Endothelial cell of umbilical vein (primary cell): ENCODE data around the gene C2CD5. TPM values are rescaled to one million over a fixed set of nuclear protein-coding genes. Genes with fewer than 3 reads are reported as not detected.

Source experiments
- BruUV-seq: library from RNA; stranded (reverse); fragments of 400-500 nt; replicated peaks from 2 replicates; lab custom pipeline; 2021; lab: Mats Ljungman, UMichigan
- CTCF ChIA-PET: fragments of 300-600, 350-600 bp; sonication (Branson Sonifier 250); formaldehyde crosslinking; loops from one replicate; lab custom pipeline; 2021; ENCODE audit warnings: antibody characterized with exemption, inconsistent platforms; lab: Charles Lee
- POLR2A ChIA-PET: fragments of 300-600, 350-600 bp; sonication (Branson Sonifier 250); formaldehyde crosslinking; loops from one replicate; lab custom pipeline; 2021; ENCODE audit warnings: antibody characterized with exemption, inconsistent platforms; lab: Charles Lee
- DNase-seq: peaks from one replicate; pipeline ENCODE4 v3.0.0-alpha.2; 2011; ENCODE audit warnings: low read depth, low spot score
- FAIRE-seq: peaks from 2 replicates; lab custom pipeline; 2011; peaks lifted over from hg19 to GRCh38; lab: Jason Lieb, UNC
- H2AFZ ChIP-seq: 2 replicates; pipeline ENCODE4 v1.6.0; 2012; ENCODE audit warnings: low read depth, low read length, control low read depth, inconsistent platforms
- H3K27ac ChIP-seq: 2 replicates; pipeline ENCODE4 v1.5.1; 2011; ENCODE audit warnings: low read depth, mild to moderate bottlenecking, control low read depth, low read length, moderate library complexity; ENCODE audit not compliant: insufficient read depth
- H3K27me3 ChIP-seq, 2 experiments: 2 replicates each; pipeline versions ENCODE4 v1.6.0 to v1.6.1; 2011; ENCODE audit warnings: low read length in 2 of 2, mixed read lengths in 1 of 2; ENCODE audit not compliant: control insufficient read depth in 2 of 2, insufficient read depth in 2 of 2
- H3K36me3 ChIP-seq, 2 experiments: 2 replicates in 1 of 2; 3 replicates in 1 of 2; pipeline ENCODE4 v1.5.1; 2011; ENCODE audit warnings: low read length in 2 of 2, mild to moderate bottlenecking in 1 of 2, moderate library complexity in 1 of 2; ENCODE audit not compliant: control insufficient read depth in 2 of 2, insufficient read depth in 2 of 2; ENCODE audit errors: extremely low read depth in 1 of 2
- H3K4me1 ChIP-seq: 3 replicates; pipeline ENCODE4 v1.5.1; 2011; ENCODE audit warnings: mild to moderate bottlenecking, low read length; ENCODE audit not compliant: control insufficient read depth, insufficient read depth; ENCODE audit errors: extremely low read depth
- H3K4me2 ChIP-seq: 2 replicates; pipeline ENCODE4 v1.6.1; 2011; ENCODE audit warnings: low read length, control low read depth, mixed read lengths; ENCODE audit not compliant: insufficient read depth
- H3K4me3 ChIP-seq, 3 experiments: fragments of 200-600 bp in 1 of 3; sonication (generic), shearing (Covaris generic) in 1 of 3; replicated peaks in 1 of 3; 2 replicates each; pipeline ENCODE4 v1.5.1; 2011 to 2016; ENCODE audit warnings: control low read depth in 3 of 3, low read length in 3 of 3, mild to moderate bottlenecking in 2 of 3, inconsistent platforms in 1 of 3, low read depth in 1 of 3, moderate library complexity in 1 of 3; ENCODE audit not compliant: insufficient read depth in 1 of 3
- H3K79me2 ChIP-seq: 2 replicates; pipeline ENCODE4 v1.6.0; 2012; ENCODE audit warnings: low read length, inconsistent platforms; ENCODE audit not compliant: control insufficient read depth, insufficient read depth
- H3K9ac ChIP-seq: replicated peaks from 2 replicates; pipeline ENCODE3; 2011; ENCODE audit warnings: low read length, control low read depth; ENCODE audit not compliant: insufficient read depth; ENCODE audit errors: extremely low read depth
- H3K9me1 ChIP-seq: replicated peaks from 3 replicates; pipeline ENCODE4 v1.6.0; 2011; ENCODE audit warnings: mild to moderate bottlenecking, low read length; ENCODE audit not compliant: control insufficient read depth, insufficient read depth; ENCODE audit errors: extremely low read depth
- H3K9me3 ChIP-seq: replicated peaks from 2 replicates; pipeline ENCODE4 v1.5.1; 2012; ENCODE audit warnings: low read length, inconsistent platforms; ENCODE audit not compliant: control insufficient read depth, insufficient read depth
- H4K20me1 ChIP-seq: replicated peaks from 2 replicates; pipeline ENCODE3; 2011; ENCODE audit warnings: mild to moderate bottlenecking, low read length; ENCODE audit not compliant: control insufficient read depth, insufficient read depth; ENCODE audit errors: extremely low read depth
- CTCF ChIP-seq, 2 donors: IDR thresholded peaks; 1 replicate in 1 of 2; 2 replicates in 1 of 2; pipeline ENCODE4 v1.5.1; 2011; ENCODE audit warnings: low read length in 2 of 2, mild to moderate bottlenecking in 2 of 2, moderate library complexity in 2 of 2, control low read depth in 1 of 2, inconsistent platforms in 1 of 2, low read depth in 1 of 2; ENCODE audit not compliant: insufficient read depth in 1 of 2; ENCODE audit errors: extremely low read depth in 1 of 2
- EZH2 ChIP-seq: IDR thresholded peaks from 2 replicates; pipeline ENCODE4 v1.6.1; 2012; ENCODE audit warnings: borderline replicate concordance, low read depth, mild to moderate bottlenecking, moderate library complexity, low read length, inconsistent platforms; ENCODE audit not compliant: severe bottlenecking
- FOS ChIP-seq: IDR thresholded peaks from 2 replicates; pipeline ENCODE4 v1.6.1; 2011; ENCODE audit warnings: mild to moderate bottlenecking, low read length, moderate library complexity, borderline replicate concordance; ENCODE audit not compliant: insufficient read depth
- GATA2 ChIP-seq: IDR thresholded peaks from 2 replicates; pipeline ENCODE4 v1.7.0; 2011; ENCODE audit warnings: low read depth, mild to moderate bottlenecking, moderate library complexity, mixed read lengths, low read length; ENCODE audit not compliant: insufficient read length, insufficient read depth
- JUN ChIP-seq: IDR thresholded peaks from 2 replicates; pipeline ENCODE4 v1.6.1; 2011; ENCODE audit warnings: borderline replicate concordance, low read depth; ENCODE audit not compliant: insufficient read length, insufficient read depth
- MAX ChIP-seq: IDR thresholded peaks from 2 replicates; pipeline ENCODE4 v1.6.1; 2011; ENCODE audit not compliant: insufficient read depth, insufficient read length
- POLR2AphosphoS5 ChIP-seq: IDR thresholded peaks from 2 replicates; pipeline ENCODE4 v1.6.1; 2012; ENCODE audit warnings: low read depth, mild to moderate bottlenecking, control low read depth, low read length, moderate library complexity; ENCODE audit not compliant: insufficient read depth
- dilution Hi-C: fragments of 300-500 bp; cut with MboI; formaldehyde crosslinking; loops from one replicate; pipeline ENCODE4 v1.15.0; 2019; ENCODE audit warnings: low sequenced_read_pairs; ENCODE audit not compliant: extremely low pct_ligation_motif_present
- intact Hi-C: fragments of 100-400 bp; cut with micrococcal nuclease; formaldehyde crosslinking; loops from one replicate; pipeline ENCODE4 v1.10.0; 2022
- polyA plus RNA-seq, 4 experiments: library from polyadenylated mRNA; depleted of rRNA in 3 of 4; stranded (reverse) in 3 of 4; unstranded in 1 of 4; fragments of >200 nt; gene quantifications; 2 replicates each; pipeline versions ENCODE4 v1.2.1 to v1.2.3, GENCODE V29; 2011 to 2012; ENCODE audit warnings: missing spikeins in 1 of 4
- total RNA-seq: library from RNA; stranded (reverse); gene quantifications from 2 replicates; pipeline ENCODE4 v1.2.3, GENCODE V29; 2021

C2CD5 gene
- total and polyA plus RNA-seq, 2 donors (not counting 3 experiments of a cell fraction or from before 2014, with no cell fraction given): 12.9 to 32.9 TPM

- TF ChIP-seq GATA2: no peak
- TF ChIP-seq JUN: no peak
- TF ChIP-seq POLR2AphosphoS5: no peak
- no peak for TF ChIP-seq FOS
- TF ChIP-seq CTCF (IDR thresholded peaks at IDR 0.05; ENCODE audit: extremely low read depth in 1 of 2, insufficient read depth in 1 of 2, low read depth in 1 of 2, low read length in 2 of 2): no peak
- TF ChIP-seq MAX: no peak
- TF ChIP-seq EZH2: no peak
- Histone ChIP-seq H3K4me3 (no peak overlapping the region), H3K9me3 (no peaks in the 10 kb centered on the region), H3K79me2 (no peaks in the 10 kb centered on the region), H3K4me2 (no peak overlapping the region), H3K9me1 (no peaks in the 10 kb centered on the region), H2AFZ (no peak overlapping the region), H3K27me3 (peaks cover 0 to 5% of the 10 kb centered on the region in 2 experiments), H3K36me3 (no peaks in the 10 kb centered on the region), H3K9ac (no peak overlapping the region), H3K27ac (no peak overlapping the region), H4K20me1 (no peaks in the 10 kb centered on the region), H3K4me1 (no peaks in the 10 kb centered on the region)
- ChIA-PET POLR2A (no interaction called here), CTCF (no interaction called here)
- FAIRE-seq: no peak
- no peak for DNase-seq
- intact Hi-C loops (no loop called here), dilution Hi-C loops (no loop called here)
- BruUV-seq: no TSS peak
Observed at GRCh38 chr12:22413592-22413991, 130.8 kb downstream of the C2CD5 start.
